Measurements from ENCODE around the gene NPAS1.

GRCh38 chr19:46988614-46989230 is 30.9 kb upstream of the NPAS1 start:
- no peak for TF ChIP-seq CTCF (IDR thresholded peaks at IDR 0.05; ENCODE audit: low read depth, low read length, poor library complexity, severe bottlenecking)
- no peak for TF ChIP-seq EZH2phosphoT487 (IDR thresholded peaks at IDR 0.05; ENCODE audit: borderline replicate concordance, low read length)

Data from DOHH2 (cell line).